Amygdala (tissue), 56 donors: ENCODE measurements around the gene FAXDC2.

Source experiments
- DNase-seq, 56 donors: peaks; one replicate each; lab custom pipeline; 2025; lab: John Stamatoyannopoulos, UW

FAXDC2 gene

GRCh38 chr5:154770111-154770510 lies 80.3 kb downstream of the FAXDC2 start:
- no peak for DNase-seq
